Thymus (tissue), 11 donors: ENCODE measurements around the gene TMEM187. TPM values are rescaled to one million over a fixed set of nuclear protein-coding genes. Genes with fewer than 3 reads are reported as not detected.

ENCODE experiments used
- DNase-seq, 9 donors: peaks; one replicate each; pipeline ENCODE4 v3.0.0-alpha.2; 2013; ENCODE audit warnings: low spot score in 9 of 9, low read depth in 6 of 9, missing footprints in 1 of 9
- H3K27ac ChIP-seq, 2 donors: one replicate each; pipeline ENCODE4 v1.5.1; 2013; ENCODE audit warnings: control low read depth in 1 of 2, low read depth in 1 of 2, low read length in 1 of 2, mild to moderate bottlenecking in 1 of 2, moderate library complexity in 1 of 2
- H3K27me3 ChIP-seq, 2 donors: one replicate each; pipeline ENCODE4 v1.5.1; 2013; ENCODE audit warnings: low read length in 1 of 2; ENCODE audit not compliant: control insufficient read depth in 2 of 2, insufficient read depth in 1 of 2
- H3K36me3 ChIP-seq, 2 donors: one replicate each; pipeline ENCODE4 v1.5.1; 2013; ENCODE audit warnings: low read length in 1 of 2, mild to moderate bottlenecking in 1 of 2, moderate library complexity in 1 of 2; ENCODE audit not compliant: control insufficient read depth in 2 of 2, insufficient read depth in 2 of 2
- H3K4me1 ChIP-seq, 2 donors: one replicate each; pipeline ENCODE4 v1.5.1; 2013; ENCODE audit warnings: low read length in 2 of 2; ENCODE audit not compliant: control insufficient read depth in 2 of 2, insufficient read depth in 2 of 2
- H3K4me3 ChIP-seq, 2 donors: one replicate each; pipeline ENCODE4 v1.5.1; 2013; ENCODE audit warnings: low read length in 2 of 2, control low read depth in 1 of 2, mild to moderate bottlenecking in 1 of 2
- H3K9me3 ChIP-seq, 2 donors: one replicate each; pipeline ENCODE4 v1.5.1; 2013; ENCODE audit warnings: low read length in 1 of 2, mild to moderate bottlenecking in 1 of 2; ENCODE audit not compliant: control insufficient read depth in 2 of 2, insufficient read depth in 1 of 2
- WGBS: extraction: QIAGEN DNeasy Blood & Tissue Kit; methylation state at CpG from one replicate; pipeline ENCODE4 v1.1.7; 2013; 5-methylcytosine and 5-hydroxymethylcytosine counted together
- polyA plus RNA-seq: library from polyadenylated mRNA; stranded (reverse); fragments of 200-250 nt; gene quantifications from one replicate; pipeline ENCODE4 v1.2.3, GENCODE V29; 2013
- total RNA-seq: library from RNA; stranded (reverse); fragments of 120-200 nt; gene quantifications from one replicate; pipeline ENCODE4 v1.2.4, GENCODE V29; 2013
- donor health status: healthy.

Gene TMEM187
- total and polyA plus RNA-seq, 2 donors, result 5.9 to 6.9 TPM

DNA sequence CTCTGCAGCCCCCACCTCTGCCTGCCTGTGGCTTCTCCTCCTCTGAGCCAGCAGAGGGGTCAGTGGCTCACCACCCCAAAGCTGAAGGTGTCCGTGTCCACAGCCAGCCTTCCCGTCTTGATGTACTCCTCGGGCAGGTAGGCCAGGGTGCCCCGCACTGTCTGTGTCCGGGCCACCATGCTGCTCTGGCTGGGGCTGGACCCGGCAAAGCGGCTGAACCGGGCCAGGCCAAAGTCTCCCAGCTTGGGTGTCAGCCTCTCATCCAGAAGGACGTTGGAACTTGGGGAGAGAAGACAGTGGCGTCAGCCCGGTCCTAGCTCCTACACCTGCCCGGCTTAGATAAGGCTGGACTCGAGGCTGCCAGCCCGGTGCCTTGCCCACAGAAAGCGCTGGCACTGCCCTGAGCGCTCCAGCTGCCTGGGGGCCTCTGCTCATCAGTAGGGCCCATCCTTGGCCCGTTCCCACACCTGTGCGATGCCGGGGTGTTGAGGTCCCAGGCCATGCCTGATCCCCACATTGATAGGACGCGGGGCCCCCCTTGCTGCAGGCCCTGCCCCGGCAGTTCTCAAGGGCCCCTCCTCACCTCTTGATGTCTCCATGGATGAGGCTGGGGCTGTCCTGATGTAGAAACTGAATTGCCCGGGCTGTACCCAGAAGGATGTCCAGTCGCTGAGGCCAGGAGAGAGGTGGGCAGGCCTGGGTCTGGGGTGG, 44.0 kb downstream of the TMEM187 start:
- Histone ChIP-seq H3K36me3 (peaks cover 42 to 56% of the 10 kb centered on the region in 2 donors), H3K27me3 (peaks cover 0 to 6% of the 10 kb centered on the region in 2 donors), H3K4me3 (no peak overlapping the region), H3K9me3 (no peaks in the 10 kb centered on the region), H3K4me1 (peaks cover 6 to 42% of the 10 kb centered on the region in 2 donors), H3K27ac (no peak overlapping the region)
- DNase-seq, result no peak
- WGBS, result 98% methylated on average over 24 of the region's 24 CpGs

DNA sequence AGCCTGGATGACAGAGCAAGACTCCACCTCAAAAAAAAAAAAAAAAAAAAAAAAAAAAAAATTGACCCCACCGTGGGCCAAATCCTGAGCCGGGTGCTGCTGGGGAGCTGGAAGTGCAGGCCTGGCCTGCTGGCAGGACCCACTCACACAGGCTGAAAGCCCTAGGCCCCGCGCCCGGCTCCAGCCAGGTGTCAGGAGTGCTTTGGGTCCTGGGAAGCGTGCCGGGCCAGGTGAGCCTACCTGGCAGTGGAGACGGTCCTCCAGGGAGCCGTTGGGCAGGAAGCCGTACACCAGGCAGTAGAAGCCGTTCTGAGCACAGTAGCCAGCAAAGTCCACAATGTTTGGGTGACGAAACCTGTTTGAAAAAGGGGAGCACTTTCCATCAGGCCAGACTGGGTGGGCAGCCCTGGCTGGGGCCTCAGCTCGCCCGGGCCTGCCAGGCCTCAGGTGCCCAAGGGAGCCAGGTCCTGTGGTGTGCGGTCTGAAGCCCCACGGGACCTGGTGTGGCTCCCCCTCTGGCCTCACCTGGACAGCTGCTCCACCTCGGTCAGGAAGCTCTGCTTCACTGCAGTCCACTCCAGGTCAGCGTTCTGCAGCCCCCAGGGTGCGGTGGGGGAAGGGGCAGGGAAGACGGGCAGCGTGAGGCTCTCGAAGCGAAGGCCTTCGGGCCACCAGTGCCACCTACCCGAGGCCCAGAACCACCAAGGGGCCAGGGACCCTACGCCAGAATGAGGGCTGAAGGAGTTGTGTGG, 45.4 kb downstream of the TMEM187 start:
- Histone ChIP-seq H3K4me1 (peaks cover 6 to 40% of the 10 kb centered on the region in 2 donors), H3K27ac (peak overlapping the region in 1 of 2 donors; percentile 31), H3K36me3 (peaks cover 30 to 45% of the 10 kb centered on the region in 2 donors), H3K9me3 (no peaks in the 10 kb centered on the region), H3K27me3 (peaks cover 0 to 6% of the 10 kb centered on the region in 2 donors), H3K4me3 (no peak overlapping the region)
- 96% methylated on average over 26 of the region's 26 CpGs for WGBS
- no peak for DNase-seq

DNA sequence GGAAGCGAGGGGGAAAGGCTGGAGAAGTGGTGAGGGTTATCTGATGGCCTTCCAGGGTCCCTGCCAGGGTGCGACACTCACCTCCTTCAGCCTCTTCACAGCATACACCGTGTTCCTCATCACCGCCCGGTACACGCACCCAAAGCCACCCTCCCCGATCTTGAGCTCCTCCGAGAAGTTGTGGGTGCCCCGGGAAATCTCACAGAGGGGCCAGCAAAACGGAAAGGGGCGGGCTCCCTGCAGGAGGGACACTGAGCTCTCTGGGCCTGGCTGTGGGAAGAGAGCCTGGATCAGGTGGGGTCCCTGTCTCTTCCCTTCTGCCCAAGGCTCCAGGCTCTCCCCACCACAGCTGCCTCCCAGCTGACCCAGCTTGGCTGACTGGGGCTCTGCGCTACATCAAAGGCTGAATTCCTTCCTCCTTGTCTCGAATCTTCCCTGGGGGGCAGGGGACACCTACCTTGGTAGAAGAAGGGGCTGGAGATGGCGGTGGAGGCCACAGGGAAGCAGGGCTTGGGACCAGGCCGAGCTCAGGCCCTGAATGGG, 46.0 kb downstream of the TMEM187 start:
- Histone ChIP-seq H3K4me1 (peaks cover 4 to 34% of the 10 kb centered on the region in 2 donors), H3K27ac (peak overlapping the region in 1 of 2 donors; percentile 46), H3K9me3 (no peaks in the 10 kb centered on the region), H3K4me3 (peak overlapping the region; percentile 49 to 69), H3K36me3 (peaks cover 28 to 38% of the 10 kb centered on the region in 2 donors), H3K27me3 (peaks cover 0 to 9% of the 10 kb centered on the region in 2 donors)
- no peak for DNase-seq
- 73% methylated on average over 15 of the region's 15 CpGs for WGBS

DNA sequence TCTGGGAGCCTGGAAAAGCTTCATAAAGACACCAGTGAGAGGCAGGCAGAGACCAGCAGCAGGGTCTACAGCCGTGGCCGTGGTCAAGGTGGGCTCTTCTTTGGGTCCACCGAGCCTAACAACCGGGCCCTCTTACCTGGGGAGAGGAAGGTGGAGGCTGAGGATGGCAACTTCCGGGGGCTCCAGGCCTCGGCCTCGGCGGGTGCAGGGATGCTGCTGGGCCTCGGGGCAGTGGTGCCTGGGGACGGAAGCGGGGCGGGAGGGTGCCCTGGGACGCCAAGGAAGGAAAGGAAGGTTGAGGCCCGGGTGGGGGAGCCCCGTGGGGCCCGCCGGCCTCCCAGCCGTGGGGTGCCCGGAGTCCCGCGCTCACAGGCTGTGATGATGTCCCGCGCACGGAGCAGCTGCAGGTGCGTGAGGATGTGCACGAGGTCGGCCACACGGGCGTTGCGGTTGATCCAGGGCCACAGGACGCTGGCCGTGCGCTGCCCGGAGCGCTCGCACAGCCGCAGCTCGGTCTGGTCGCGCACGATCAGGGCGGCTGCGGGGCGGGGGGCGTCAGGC, 46.6 kb downstream of the TMEM187 start:
- WGBS, result under 1% methylated on average over 44 of the region's 45 CpGs
- peaks cover 4 to 30% of the 10 kb centered on the region in 2 donors for H3K4me1 ChIP-seq

DNA sequence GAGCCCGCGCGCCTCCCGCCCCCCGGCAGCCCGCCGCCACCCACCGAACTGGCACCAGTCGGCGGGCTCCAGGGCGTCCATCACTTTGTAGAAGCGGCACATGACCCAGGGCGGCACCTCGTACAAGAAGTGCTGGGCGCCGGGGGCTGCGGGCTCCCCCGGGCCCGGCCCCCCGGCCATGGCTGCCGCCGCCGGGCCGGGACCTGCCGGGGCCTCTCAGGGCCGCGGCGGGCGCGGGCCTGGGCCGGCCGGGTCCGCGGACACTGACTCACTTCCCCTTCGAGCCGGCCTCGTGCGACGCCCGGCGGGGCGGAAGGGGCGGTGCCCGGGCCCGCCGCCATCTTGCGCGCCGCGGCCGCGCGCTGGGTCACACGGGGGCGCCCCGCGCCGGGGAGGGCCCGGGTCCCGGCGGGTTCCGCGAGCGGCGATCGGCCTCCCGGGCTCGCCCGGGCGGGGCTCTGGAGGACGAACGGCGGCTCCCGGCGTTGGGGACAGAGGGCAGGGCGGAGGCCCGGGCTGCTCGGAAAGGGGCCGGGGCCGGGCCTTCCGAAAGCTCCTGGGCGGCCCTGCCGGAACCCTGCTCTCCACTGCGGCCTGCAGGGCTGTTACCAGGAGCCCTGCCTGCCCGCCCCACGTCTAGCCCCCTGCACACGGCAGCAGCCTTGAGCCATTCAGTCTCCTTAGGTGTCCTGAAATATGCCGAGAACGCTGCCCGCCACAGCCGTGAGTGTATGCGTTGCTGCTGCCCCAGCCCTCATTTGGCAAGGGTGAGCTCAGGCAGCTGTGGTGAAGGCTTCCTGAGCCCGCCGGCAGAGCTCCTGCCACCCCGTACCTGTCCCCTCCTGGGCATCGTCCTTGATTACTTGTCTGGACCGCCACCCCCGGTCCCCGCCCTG, 47.3 kb downstream of the TMEM187 start, which contains the start of gene IRAK1:
IRAK1 (minus strand) TSS at position 270 of the 896 bp plus-strand sequence; CDS start at position 180, 90 bp downstream.
- peaks cover 4 to 28% of the 10 kb centered on the region in 2 donors for H3K4me1 ChIP-seq
- no peaks in the 10 kb centered on the region for H3K9me3 ChIP-seq
- peaks cover 0 to 12% of the 10 kb centered on the region in 2 donors for H3K27me3 ChIP-seq
- peak within 1 kb of the TSS; percentile 72 to 86 for H3K27ac ChIP-seq
- H3K4me3 ChIP-seq, result peak within 1 kb of the TSS; percentile 58 to 69
- WGBS, result 1% methylated on average over 96 of the region's 99 CpGs
- DNase-seq, result peak in 3 of 9 donors; percentile 24 to 52 (median 42)
- peaks cover 28 to 33% of the 10 kb centered on the region in 2 donors for H3K36me3 ChIP-seq

More for the DNA sequence above, 46.6 kb downstream of the TMEM187 start:
- Histone ChIP-seq H3K27me3 (peaks cover 0 to 10% of the 10 kb centered on the region in 2 donors), H3K9me3 (no peaks in the 10 kb centered on the region), H3K4me3 (peak overlapping the region; percentile 49 to 69), H3K36me3 (peaks cover 28 to 36% of the 10 kb centered on the region in 2 donors), H3K27ac (peak overlapping the region in 1 of 2 donors; percentile 79)
- peak in 1 of 9 donors; percentile 35 for DNase-seq

DNA sequence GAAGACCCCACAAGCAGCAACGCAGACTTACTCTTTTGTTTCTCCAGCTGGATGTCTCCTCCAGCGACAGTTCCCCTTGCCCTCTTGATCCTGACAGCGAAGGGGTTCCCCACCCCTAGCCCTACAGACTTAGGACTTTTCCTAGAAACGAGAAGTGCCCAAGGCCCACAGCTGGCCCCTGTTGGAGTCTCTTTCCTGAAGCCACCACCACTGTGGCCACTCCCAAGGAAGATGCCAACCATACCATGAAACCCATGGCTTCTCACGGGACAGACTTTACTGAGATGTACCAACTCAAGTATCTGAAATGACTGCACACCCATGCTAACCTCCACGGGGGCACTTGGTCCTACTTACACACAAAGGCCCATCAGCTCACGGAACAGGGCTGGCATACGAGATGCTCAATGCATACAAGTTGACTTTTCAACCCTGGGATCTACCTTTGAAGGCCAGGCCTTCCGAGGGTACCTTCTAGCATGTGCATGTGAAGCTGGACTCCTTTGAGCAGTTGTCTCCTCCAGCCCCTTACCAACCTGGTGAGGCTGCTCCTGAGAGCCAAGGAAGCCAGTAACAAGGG, 48.1 kb downstream of the TMEM187 start:
- WGBS, result 37% methylated on average over 9 of the region's 9 CpGs
- H3K4me3 ChIP-seq, result peak overlapping the region; percentile 58 to 69
- peak in 1 of 9 donors; percentile 19 for DNase-seq
- H3K9me3 ChIP-seq, result no peaks in the 10 kb centered on the region
- H3K4me1 ChIP-seq, result peaks cover 4 to 25% of the 10 kb centered on the region in 2 donors
- peaks cover 24 to 26% of the 10 kb centered on the region in 2 donors for H3K36me3 ChIP-seq
- peaks cover 0 to 12% of the 10 kb centered on the region in 2 donors for H3K27me3 ChIP-seq
- H3K27ac ChIP-seq, result peak overlapping the region; percentile 72 to 86

DNA sequence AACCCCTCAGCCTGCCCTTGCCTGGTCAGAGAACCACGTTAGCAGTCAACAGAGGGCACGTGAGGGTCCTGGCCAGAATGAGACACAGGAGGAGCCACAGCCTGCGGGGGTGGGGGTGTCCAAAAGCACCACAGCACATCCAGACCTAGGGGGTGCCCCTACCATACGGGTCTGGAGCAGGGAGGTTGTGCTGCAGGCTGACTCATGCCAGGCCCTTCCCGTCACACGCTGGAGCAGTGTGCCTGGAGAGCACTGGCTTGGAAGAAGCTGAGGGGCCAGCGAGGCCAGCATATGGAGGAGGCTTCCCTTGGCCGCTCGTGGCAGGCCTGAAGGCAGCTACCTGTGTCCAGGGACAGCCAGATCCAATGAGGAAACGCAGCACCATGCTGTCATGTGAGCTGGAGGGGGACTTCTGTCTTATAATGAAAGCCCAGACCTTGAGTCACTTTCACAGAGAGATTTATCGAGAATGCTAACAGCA, 48.6 kb downstream of the TMEM187 start:
- H3K9me3 ChIP-seq, result no peaks in the 10 kb centered on the region

DNA sequence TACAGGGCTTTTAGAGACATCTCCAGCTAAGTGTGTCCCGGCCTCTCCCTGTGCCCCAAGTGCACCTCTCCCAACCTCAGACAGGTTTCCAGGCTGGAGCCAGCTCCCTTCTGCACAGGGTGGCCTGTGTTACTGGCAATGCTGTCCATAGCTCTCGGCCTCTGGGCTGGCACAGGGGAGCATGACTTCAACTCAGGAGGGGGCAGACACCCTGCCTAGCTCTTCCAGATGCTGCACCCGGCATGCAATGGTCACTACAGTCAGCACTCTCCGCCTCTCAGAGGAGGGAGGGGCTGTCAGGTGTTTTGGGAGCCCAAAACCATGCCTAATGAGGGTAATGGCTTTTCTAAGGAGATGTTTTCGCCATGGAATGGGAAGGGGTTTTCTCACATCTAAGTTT, 49.6 kb downstream of the TMEM187 start:
- Histone ChIP-seq H3K4me1 (peaks cover 4 to 23% of the 10 kb centered on the region in 2 donors), H3K9me3 (no peaks in the 10 kb centered on the region), H3K4me3 (no peak overlapping the region), H3K27me3 (peaks cover 0 to 15% of the 10 kb centered on the region in 2 donors), H3K36me3 (peaks cover 12 to 18% of the 10 kb centered on the region in 2 donors), H3K27ac (no peak overlapping the region)
- 98% methylated on average over 5 of the region's 5 CpGs for WGBS
- no peak for DNase-seq

More for the DNA sequence above, 48.6 kb downstream of the TMEM187 start:
- no peak for DNase-seq
- H3K27me3 ChIP-seq, result peaks cover 0 to 12% of the 10 kb centered on the region in 2 donors
- peaks cover 4 to 23% of the 10 kb centered on the region in 2 donors for H3K4me1 ChIP-seq
- WGBS, result 80% methylated on average over 11 of the region's 11 CpGs
- H3K4me3 ChIP-seq, result no peak overlapping the region
- peaks cover 19 to 22% of the 10 kb centered on the region in 2 donors for H3K36me3 ChIP-seq
- no peak overlapping the region for H3K27ac ChIP-seq
